HCT116 (cell line): ENCODE measurements around the gene RAB29. TPM values are rescaled to one million over a fixed set of nuclear protein-coding genes. Genes with fewer than 3 reads are reported as not detected.
A peak's percentile ranks its signal among the peaks of the same experiment; 100 is the strongest.

ENCODE experiments used
- ATAC-seq: fragments of 200-7000 bp; cut with Tn5 transposase; 2 replicates; pipeline ENCODE4 v1.9.1; 2020; ENCODE audit warnings: mild to moderate bottlenecking, moderate library complexity
- BruUV-seq: library from RNA; stranded (reverse); fragments of 400-500 nt; replicated peaks from 2 replicates; lab custom pipeline; 2021; lab: Mats Ljungman, UMichigan
- CTCF ChIA-PET: fragments of 300-600 bp; sonication (Branson Sonifier 250); formaldehyde crosslinking; loops from one replicate; lab custom pipeline; 2021; ENCODE audit warnings: antibody characterized with exemption; lab: Charles Lee
- POLR2A ChIA-PET: fragments of 300-600, 350-600 bp; sonication (Branson Sonifier 250); formaldehyde crosslinking; loops from one replicate; lab custom pipeline; 2021; ENCODE audit warnings: antibody characterized with exemption; lab: Charles Lee
- RAD21 ChIA-PET, 2 experiments: fragments of 300-600 bp; sonication (Branson Sonifier 250); formaldehyde crosslinking; loops; one replicate each; lab custom pipeline; 2023; ENCODE audit warnings: low total read pairs in 2 of 2; ENCODE audit not compliant: uncharacterized antibody in 2 of 2, unreplicated experiment in 2 of 2, low non-redundant PET in 1 of 2; lab: Charles Lee
- DNase-seq: peaks from one replicate; pipeline ENCODE4 v3.0.0-alpha.2; 2010; ENCODE audit warnings: low read depth, low spot score
- H2AFZ ChIP-seq: fragments of 200-600 bp; shearing (Covaris generic), sonication (generic); 2 replicates; pipeline ENCODE4 v1.6.1; 2017; ENCODE audit warnings: low read depth, mixed run types, mixed read lengths, antibody characterized with exemption, low read length; ENCODE audit not compliant: poor library complexity, severe bottlenecking
- H3K27ac ChIP-seq: 2 replicates; pipeline ENCODE4 v1.5.1; 2012; ENCODE audit warnings: low read depth, low read length
- H3K27me3 ChIP-seq: fragments of 200-600 bp; sonication (generic); 2 replicates; pipeline ENCODE4 v1.6.1; 2016; ENCODE audit warnings: mixed run types, low read length, mixed read lengths; ENCODE audit not compliant: insufficient read depth
- H3K36me3 ChIP-seq, 2 experiments: fragments of 200-500 bp in 1 of 2; fragments of 200-600 bp in 1 of 2; sonication (Bioruptor generic) in 1 of 2; sonication (generic) in 1 of 2; 2 replicates each; pipeline versions ENCODE4 v1.5.1 to v1.6.1; 2014 to 2016; ENCODE audit warnings: low read length in 2 of 2, inconsistent platforms in 1 of 2, mixed read lengths in 1 of 2, mixed run types in 1 of 2; ENCODE audit not compliant: insufficient read depth in 2 of 2, control insufficient read depth in 1 of 2
- H3K4me1 ChIP-seq, 2 experiments: fragments of 200-600 bp in 1 of 2; sonication (generic) in 1 of 2; 2 replicates each; pipeline versions ENCODE4 v1.5.1 to v1.6.1; 2012 to 2017; ENCODE audit warnings: low read length in 2 of 2, inconsistent platforms in 1 of 2, mild to moderate bottlenecking in 1 of 2, mixed read lengths in 1 of 2, mixed run types in 1 of 2, moderate library complexity in 1 of 2; ENCODE audit not compliant: insufficient read depth in 2 of 2, control insufficient read depth in 1 of 2
- H3K4me2 ChIP-seq: fragments of 200-600 bp; sonication (generic); 2 replicates; pipeline ENCODE4 v1.6.1; 2017; ENCODE audit warnings: mixed run types, low read length, mixed read lengths
- H3K4me3 ChIP-seq, 2 experiments: fragments of 200-600 bp in 1 of 2; sonication (generic) in 1 of 2; replicated peaks in 1 of 2; 2 replicates each; pipeline ENCODE4 v1.5.1; 2011 to 2016; ENCODE audit warnings: low read length in 2 of 2, control low read depth in 1 of 2, low read depth in 1 of 2, mild to moderate bottlenecking in 1 of 2, mixed read lengths in 1 of 2, mixed run types in 1 of 2
- H3K79me2 ChIP-seq: fragments of 200-600 bp; sonication (generic); 2 replicates; pipeline ENCODE4 v1.6.1; 2017; ENCODE audit warnings: mild to moderate bottlenecking, mixed run types, low read length, moderate library complexity, mixed read lengths; ENCODE audit not compliant: insufficient read depth
- H3K9ac ChIP-seq: fragments of 200-600 bp; sonication (generic); 2 replicates; pipeline ENCODE4 v1.6.1; 2016; ENCODE audit warnings: low read length, mixed read lengths
- H3K9me2 ChIP-seq: fragments of 200-600 bp; sonication (generic), shearing (Covaris generic); 2 replicates; pipeline ENCODE4 v1.6.1; 2017; ENCODE audit warnings: mixed run types, mild to moderate bottlenecking, moderate library complexity; ENCODE audit not compliant: insufficient read depth
- H3K9me3 ChIP-seq, 2 experiments: fragments of 200-500 bp in 1 of 2; fragments of 200-600 bp in 1 of 2; sonication (Bioruptor generic) in 1 of 2; sonication (generic) in 1 of 2; 2 replicates each; pipeline ENCODE4 v1.6.1; 2014 to 2017; ENCODE audit warnings: low read length in 2 of 2, mixed read lengths in 2 of 2, inconsistent platforms in 1 of 2, low read depth in 1 of 2, mild to moderate bottlenecking in 1 of 2, mixed run types in 1 of 2, moderate library complexity in 1 of 2; ENCODE audit not compliant: control insufficient read depth in 1 of 2, insufficient read depth in 1 of 2
- H4K20me1 ChIP-seq: fragments of 200-600 bp; sonication (generic), shearing (Covaris generic); 2 replicates; pipeline ENCODE4 v1.6.1; 2017; ENCODE audit warnings: mixed run types, mild to moderate bottlenecking, moderate library complexity; ENCODE audit not compliant: insufficient read depth
- FOSL1 ChIP-seq: IDR thresholded peaks from 2 replicates; pipeline ENCODE4 v1.6.1; 2012; ENCODE audit warnings: low read depth
- JUND ChIP-seq: IDR thresholded peaks from 2 replicates; pipeline ENCODE4 v1.6.1; 2012
- POLR2A ChIP-seq: IDR thresholded peaks from 2 replicates; pipeline ENCODE4 v1.7.0; 2011; ENCODE audit warnings: borderline replicate concordance; ENCODE audit not compliant: insufficient read depth, insufficient read length; ENCODE audit errors: extremely low read depth
- TCF7L2 ChIP-seq: IDR thresholded peaks from 2 replicates; pipeline ENCODE4 v1.7.0; 2011; ENCODE audit warnings: borderline replicate concordance, inconsistent platforms; ENCODE audit not compliant: insufficient read depth, insufficient read length; ENCODE audit errors: extremely low read depth
- YY1 ChIP-seq: IDR thresholded peaks from 2 replicates; pipeline ENCODE4 v1.6.1; 2011; ENCODE audit warnings: low read length, low read depth, moderate library complexity, mild to moderate bottlenecking; ENCODE audit not compliant: insufficient replicate concordance; ENCODE audit errors: extremely low read depth
- intact Hi-C: fragments of 100-400 bp; cut with micrococcal nuclease; formaldehyde crosslinking; loops from 2 replicates; pipeline ENCODE4 v1.10.0; 2022
- total RNA-seq: library from RNA; stranded (reverse); gene quantifications from one replicate; pipeline ENCODE4 v1.2.1, GENCODE V29; 2021; ENCODE audit not compliant: unreplicated experiment
- TF ChIP-seq, protein P1 (sequence below), 3 experiments: fragments of 200-600 bp in 1 of 3; sonication (generic) in 1 of 3; IDR thresholded peaks in 2 of 3; conservative IDR thresholded peaks in 1 of 3; 2 replicates each; pipeline ENCODE4 v1.5.1; 2012 to 2017; ENCODE audit warnings: low read depth in 2 of 3, low read length in 2 of 3, antibody characterized with exemption in 1 of 3, borderline replicate concordance in 1 of 3, control low read depth in 1 of 3, mild to moderate bottlenecking in 1 of 3, mixed read lengths in 1 of 3, mixed run types in 1 of 3, moderate library complexity in 1 of 3; ENCODE audit not compliant: insufficient read depth in 1 of 3
- TF ChIP-seq, protein P2 (sequence below): IDR thresholded peaks from 2 replicates; pipeline ENCODE4 v1.6.1; 2012
- TF ChIP-seq, protein P3 (sequence below): IDR thresholded peaks from 2 replicates; pipeline ENCODE4 v1.6.1; 2011; ENCODE audit warnings: mild to moderate bottlenecking, low read length, moderate library complexity; ENCODE audit not compliant: insufficient replicate concordance; ENCODE audit errors: extremely low read depth
- TF ChIP-seq, protein P4 (sequence below): IDR thresholded peaks from 2 replicates; pipeline ENCODE4 v1.6.1; 2012; ENCODE audit warnings: low read depth

Gene RAB29
- total RNA-seq, 1 experiment from 2014 or later: 17.7 TPM

DNA sequence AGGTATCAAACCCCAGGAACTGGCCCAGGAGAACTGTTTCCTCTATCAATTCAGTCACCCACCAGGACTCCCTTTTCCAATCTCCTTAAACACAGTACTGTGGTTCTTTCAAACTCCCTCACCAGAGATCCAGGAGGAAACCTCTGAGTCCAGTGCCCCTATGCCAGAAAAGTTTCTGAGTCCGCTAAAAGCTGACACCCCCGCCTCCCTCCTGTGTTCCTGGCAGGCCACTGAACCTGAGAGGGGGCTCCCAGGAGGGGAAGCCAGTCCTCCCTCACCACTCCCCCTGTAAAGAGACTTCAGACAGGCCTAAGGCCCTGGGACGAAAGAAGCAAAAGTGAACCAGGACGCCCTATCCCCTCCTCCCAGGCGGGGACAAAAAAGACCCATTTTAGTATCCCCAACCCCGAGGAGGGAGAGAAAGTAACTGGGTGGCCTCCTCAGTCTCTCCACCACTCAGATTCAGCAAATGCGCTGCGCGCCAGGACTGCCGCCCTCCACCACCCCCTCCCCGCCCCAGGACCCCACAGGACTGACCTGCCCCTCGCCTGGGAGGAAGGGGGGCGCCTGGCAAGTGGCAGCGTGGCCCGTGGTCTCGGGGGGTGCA, 37.1 kb upstream of the RAB29 start (continued):
- TF ChIP-seq, protein P1, sequence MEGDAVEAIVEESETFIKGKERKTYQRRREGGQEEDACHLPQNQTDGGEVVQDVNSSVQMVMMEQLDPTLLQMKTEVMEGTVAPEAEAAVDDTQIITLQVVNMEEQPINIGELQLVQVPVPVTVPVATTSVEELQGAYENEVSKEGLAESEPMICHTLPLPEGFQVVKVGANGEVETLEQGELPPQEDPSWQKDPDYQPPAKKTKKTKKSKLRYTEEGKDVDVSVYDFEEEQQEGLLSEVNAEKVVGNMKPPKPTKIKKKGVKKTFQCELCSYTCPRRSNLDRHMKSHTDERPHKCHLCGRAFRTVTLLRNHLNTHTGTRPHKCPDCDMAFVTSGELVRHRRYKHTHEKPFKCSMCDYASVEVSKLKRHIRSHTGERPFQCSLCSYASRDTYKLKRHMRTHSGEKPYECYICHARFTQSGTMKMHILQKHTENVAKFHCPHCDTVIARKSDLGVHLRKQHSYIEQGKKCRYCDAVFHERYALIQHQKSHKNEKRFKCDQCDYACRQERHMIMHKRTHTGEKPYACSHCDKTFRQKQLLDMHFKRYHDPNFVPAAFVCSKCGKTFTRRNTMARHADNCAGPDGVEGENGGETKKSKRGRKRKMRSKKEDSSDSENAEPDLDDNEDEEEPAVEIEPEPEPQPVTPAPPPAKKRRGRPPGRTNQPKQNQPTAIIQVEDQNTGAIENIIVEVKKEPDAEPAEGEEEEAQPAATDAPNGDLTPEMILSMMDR (IDR thresholded peaks at IDR 0.05 in 2 of 3, conservative IDR thresholded peaks at IDR 0.05 in 1 of 3; ENCODE audit: borderline replicate concordance in 1 of 3, insufficient read depth in 1 of 3, low read depth in 2 of 3, low read length in 2 of 3): no peak
- TF ChIP-seq, protein P2, sequence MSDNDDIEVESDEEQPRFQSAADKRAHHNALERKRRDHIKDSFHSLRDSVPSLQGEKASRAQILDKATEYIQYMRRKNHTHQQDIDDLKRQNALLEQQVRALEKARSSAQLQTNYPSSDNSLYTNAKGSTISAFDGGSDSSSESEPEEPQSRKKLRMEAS: no peak
- no peak for TF ChIP-seq YY1
- TF ChIP-seq, protein P3, sequence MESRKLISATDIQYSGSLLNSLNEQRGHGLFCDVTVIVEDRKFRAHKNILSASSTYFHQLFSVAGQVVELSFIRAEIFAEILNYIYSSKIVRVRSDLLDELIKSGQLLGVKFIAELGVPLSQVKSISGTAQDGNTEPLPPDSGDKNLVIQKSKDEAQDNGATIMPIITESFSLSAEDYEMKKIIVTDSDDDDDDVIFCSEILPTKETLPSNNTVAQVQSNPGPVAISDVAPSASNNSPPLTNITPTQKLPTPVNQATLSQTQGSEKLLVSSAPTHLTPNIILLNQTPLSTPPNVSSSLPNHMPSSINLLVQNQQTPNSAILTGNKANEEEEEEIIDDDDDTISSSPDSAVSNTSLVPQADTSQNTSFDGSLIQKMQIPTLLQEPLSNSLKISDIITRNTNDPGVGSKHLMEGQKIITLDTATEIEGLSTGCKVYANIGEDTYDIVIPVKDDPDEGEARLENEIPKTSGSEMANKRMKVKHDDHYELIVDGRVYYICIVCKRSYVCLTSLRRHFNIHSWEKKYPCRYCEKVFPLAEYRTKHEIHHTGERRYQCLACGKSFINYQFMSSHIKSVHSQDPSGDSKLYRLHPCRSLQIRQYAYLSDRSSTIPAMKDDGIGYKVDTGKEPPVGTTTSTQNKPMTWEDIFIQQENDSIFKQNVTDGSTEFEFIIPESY: no peak

DNA sequence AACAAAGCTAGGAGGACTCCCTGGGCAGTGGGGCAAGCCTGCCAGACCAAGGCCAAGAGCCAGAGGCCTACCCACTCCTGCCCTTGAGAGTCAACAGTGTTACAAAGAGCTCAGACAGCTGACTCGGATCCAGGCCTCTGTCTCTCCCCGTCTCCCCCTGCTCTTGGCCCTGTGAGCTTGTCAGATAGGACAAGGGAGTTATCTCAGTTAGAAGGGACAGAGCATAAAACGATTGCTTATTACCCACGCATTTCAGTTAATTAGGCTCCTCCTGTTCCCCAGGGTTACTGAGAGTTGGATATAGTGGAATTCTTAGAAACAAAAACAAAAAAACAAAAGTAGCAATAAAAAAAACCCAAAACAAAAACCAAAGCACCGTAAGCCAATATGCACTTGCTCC, 36.4 kb upstream of the RAB29 start:
- H4K20me1 ChIP-seq: no peaks in the 10 kb centered on the region
- H3K36me3 ChIP-seq: peaks cover 6 to 16% of the 10 kb centered on the region in 2 experiments; a peak in 2 of 4 replicates
- H3K9ac ChIP-seq: peak overlapping the region; percentile 84; the same call in 1 of the 2 replicates
- H3K9me2 ChIP-seq: no peaks in the 10 kb centered on the region
- peaks cover 7 to 20% of the 10 kb centered on the region in 2 experiments; a peak in 3 of 4 replicates for H3K4me1 ChIP-seq
- TF ChIP-seq, protein P2: no peak
- TF ChIP-seq, protein P4, sequence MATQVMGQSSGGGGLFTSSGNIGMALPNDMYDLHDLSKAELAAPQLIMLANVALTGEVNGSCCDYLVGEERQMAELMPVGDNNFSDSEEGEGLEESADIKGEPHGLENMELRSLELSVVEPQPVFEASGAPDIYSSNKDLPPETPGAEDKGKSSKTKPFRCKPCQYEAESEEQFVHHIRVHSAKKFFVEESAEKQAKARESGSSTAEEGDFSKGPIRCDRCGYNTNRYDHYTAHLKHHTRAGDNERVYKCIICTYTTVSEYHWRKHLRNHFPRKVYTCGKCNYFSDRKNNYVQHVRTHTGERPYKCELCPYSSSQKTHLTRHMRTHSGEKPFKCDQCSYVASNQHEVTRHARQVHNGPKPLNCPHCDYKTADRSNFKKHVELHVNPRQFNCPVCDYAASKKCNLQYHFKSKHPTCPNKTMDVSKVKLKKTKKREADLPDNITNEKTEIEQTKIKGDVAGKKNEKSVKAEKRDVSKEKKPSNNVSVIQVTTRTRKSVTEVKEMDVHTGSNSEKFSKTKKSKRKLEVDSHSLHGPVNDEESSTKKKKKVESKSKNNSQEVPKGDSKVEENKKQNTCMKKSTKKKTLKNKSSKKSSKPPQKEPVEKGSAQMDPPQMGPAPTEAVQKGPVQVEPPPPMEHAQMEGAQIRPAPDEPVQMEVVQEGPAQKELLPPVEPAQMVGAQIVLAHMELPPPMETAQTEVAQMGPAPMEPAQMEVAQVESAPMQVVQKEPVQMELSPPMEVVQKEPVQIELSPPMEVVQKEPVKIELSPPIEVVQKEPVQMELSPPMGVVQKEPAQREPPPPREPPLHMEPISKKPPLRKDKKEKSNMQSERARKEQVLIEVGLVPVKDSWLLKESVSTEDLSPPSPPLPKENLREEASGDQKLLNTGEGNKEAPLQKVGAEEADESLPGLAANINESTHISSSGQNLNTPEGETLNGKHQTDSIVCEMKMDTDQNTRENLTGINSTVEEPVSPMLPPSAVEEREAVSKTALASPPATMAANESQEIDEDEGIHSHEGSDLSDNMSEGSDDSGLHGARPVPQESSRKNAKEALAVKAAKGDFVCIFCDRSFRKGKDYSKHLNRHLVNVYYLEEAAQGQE: no peak
- TF ChIP-seq TCF7L2: no peak
- TF ChIP-seq JUND: no peak
- no peak for TF ChIP-seq POLR2A
- TF ChIP-seq FOSL1: no peak
- RAD21 ChIA-PET: no interaction called here
- H3K27ac ChIP-seq: no peak overlapping the region
- ATAC-seq: no peak
- POLR2A ChIA-PET: no interaction called here
- peak overlapping the region; percentile 90 for H3K4me2 ChIP-seq
- no peaks in the 10 kb centered on the region for H3K27me3 ChIP-seq
- intact Hi-C loops: loop anchor here (5.0 kb wide), 1 partner anchor 96 kb away; no protein-coding TSS in a partner anchor
- CTCF ChIA-PET: interaction anchor here (1.1 to 1.6 kb wide), 4 partner anchors 20 to 166 kb away, joined by 3 to 6 read pairs (median 4); no protein-coding TSS in a partner anchor
- peaks cover 32% of the 10 kb centered on the region; the same call in 1 of the 2 replicates for H3K79me2 ChIP-seq
- no TSS peak for BruUV-seq
- H3K4me3 ChIP-seq: peak overlapping the region; percentile 64 to 72
- DNase-seq: no peak
- no peaks in the 10 kb centered on the region for H3K9me3 ChIP-seq
- H2AFZ ChIP-seq: no peak overlapping the region
